K562 (cell line): Measurements from ENCODE around the gene PPY. TPM values are rescaled to one million over a fixed set of nuclear protein-coding genes. Genes with fewer than 3 reads are reported as not detected.
A peak's percentile ranks its signal among the peaks of the same experiment; 100 is the strongest.

ENCODE experiments used
- CBX3 ChIP-seq, 2 experiments: IDR thresholded peaks; 1 replicate in 1 of 2; 2 replicates in 1 of 2; pipeline ENCODE4 v1.6.1; 2012; ENCODE audit warnings: inconsistent platforms in 2 of 2, low read length in 2 of 2, borderline replicate concordance in 1 of 2, control low read depth in 1 of 2
- MGA ChIP-seq: fragments of 450-650 bp; IDR thresholded peaks from 2 replicates; pipeline ENCODE4 v1.6.1; 2016; ENCODE audit warnings: mild to moderate bottlenecking, moderate library complexity
- RB1 ChIP-seq: fragments of 450-650 bp; IDR thresholded peaks from 2 replicates; pipeline ENCODE4 v1.6.1; 2017; ENCODE audit warnings: low read depth, mild to moderate bottlenecking
- polyA plus RNA-seq, 8 experiments: library from polyadenylated mRNA; depleted of rRNA in 4 of 8; stranded (reverse) in 5 of 8; unstranded in 3 of 8; fragments of >200 nt; fragmentation: Nextera tagmentation in 2 of 8; fragmentation: Illumina TruSeq in 1 of 8; extraction: Ambion mirVana in 2 of 8; extraction: Trizol in 1 of 8; gene quantifications; 2 replicates each; pipeline versions ENCODE4 v1.2.1 to v1.2.3, GENCODE V29; 2011 to 2014; ENCODE audit warnings: inconsistent platforms in 1 of 8, missing spikeins in 1 of 8
- total RNA-seq, 7 experiments: library from RNA; depleted of rRNA in 6 of 7; stranded (reverse); fragments of >200 nt in 6 of 7; fragmentation: Illumina TruSeq in 2 of 7; extraction: Trizol in 2 of 7; gene quantifications; 2 replicates each; pipeline versions ENCODE4 v1.2.1 to v1.2.3, GENCODE V29; 2011 to 2021; ENCODE audit warnings: low replicate concordance in 1 of 7

PPY gene
- total and polyA plus RNA-seq, 9 of the 15 experiments (the other 6 are each of a cell fraction or from before 2014, with no cell fraction given) = not detected

- TF ChIP-seq MGA (0 out of 2 replicates have a peak, but pooled peaks have one; percentile 6), CBX3 (IDR thresholded peaks at IDR 0.05; ENCODE audit: borderline replicate concordance in 1 of 2, low read length in 2 of 2) (0 out of 3 replicates have a peak, but pooled peaks of 1 of the 2 experiments have one; percentile 1), RB1 (no peak)
Observed at GRCh38 chr17:43900858-43901754, 41.2 kb downstream of the PPY start (continued).
